ENCODE measurements around the gene TIAL1.

The TIAL1 gene

GRCh38 chr10:119611433-119611832 is 14.7 kb upstream of the TIAL1 start:
- H3K27ac ChIP-seq = no peak overlapping the region
- no peak for TF ChIP-seq CTCF (conservative IDR thresholded peaks at IDR 0.05)
- TF ChIP-seq ZFX (IDR thresholded peaks at IDR 0.05) = no peak

GRCh38 chr10:119609516-119609915 is 12.8 kb upstream of the TIAL1 start:
- H3K27ac ChIP-seq = no peak overlapping the region
- no peak for TF ChIP-seq CTCF (conservative IDR thresholded peaks at IDR 0.05)
- no peak for TF ChIP-seq ZFX (IDR thresholded peaks at IDR 0.05)

GRCh38 chr10:119608316-119609155 is 11.8 kb upstream of the TIAL1 start:
- no peak for TF ChIP-seq ZFX (IDR thresholded peaks at IDR 0.05)
- peak; percentile 93 for TF ChIP-seq CTCF (conservative IDR thresholded peaks at IDR 0.05)
- H3K27ac ChIP-seq = no peak overlapping the region

GRCh38 chr10:119604468-119604867 is 7.7 kb upstream of the TIAL1 start:
- TF ChIP-seq ZFX (IDR thresholded peaks at IDR 0.05) (no peak), CTCF (conservative IDR thresholded peaks at IDR 0.05) (no peak)

GRCh38 chr10:119602241-119603095 is 5.7 kb upstream of the TIAL1 start:
- no peak for TF ChIP-seq ZFX (IDR thresholded peaks at IDR 0.05)
- peak; percentile 53 for TF ChIP-seq CTCF (conservative IDR thresholded peaks at IDR 0.05)
- no peak overlapping the region for H3K27ac ChIP-seq

More at GRCh38 chr10:119604468-119604867, 7.7 kb upstream of the TIAL1 start:
- no peak overlapping the region for H3K27ac ChIP-seq

- H3K27ac ChIP-seq = no peak overlapping the region
- TF ChIP-seq ZFX (IDR thresholded peaks at IDR 0.05) = no peak
- TF ChIP-seq CTCF (conservative IDR thresholded peaks at IDR 0.05) = no peak
Observed at GRCh38 chr10:119598397-119598796, 1.6 kb upstream of the TIAL1 start.

All from C4-2B (cell line).